Measurements from ENCODE around the gene CTSD. TPM values are rescaled to one million over a fixed set of nuclear protein-coding genes. Genes with fewer than 3 reads are reported as not detected.

The CTSD gene
- total RNA-seq, 1 experiment from 2014 or later, result 127 TPM

DNA sequence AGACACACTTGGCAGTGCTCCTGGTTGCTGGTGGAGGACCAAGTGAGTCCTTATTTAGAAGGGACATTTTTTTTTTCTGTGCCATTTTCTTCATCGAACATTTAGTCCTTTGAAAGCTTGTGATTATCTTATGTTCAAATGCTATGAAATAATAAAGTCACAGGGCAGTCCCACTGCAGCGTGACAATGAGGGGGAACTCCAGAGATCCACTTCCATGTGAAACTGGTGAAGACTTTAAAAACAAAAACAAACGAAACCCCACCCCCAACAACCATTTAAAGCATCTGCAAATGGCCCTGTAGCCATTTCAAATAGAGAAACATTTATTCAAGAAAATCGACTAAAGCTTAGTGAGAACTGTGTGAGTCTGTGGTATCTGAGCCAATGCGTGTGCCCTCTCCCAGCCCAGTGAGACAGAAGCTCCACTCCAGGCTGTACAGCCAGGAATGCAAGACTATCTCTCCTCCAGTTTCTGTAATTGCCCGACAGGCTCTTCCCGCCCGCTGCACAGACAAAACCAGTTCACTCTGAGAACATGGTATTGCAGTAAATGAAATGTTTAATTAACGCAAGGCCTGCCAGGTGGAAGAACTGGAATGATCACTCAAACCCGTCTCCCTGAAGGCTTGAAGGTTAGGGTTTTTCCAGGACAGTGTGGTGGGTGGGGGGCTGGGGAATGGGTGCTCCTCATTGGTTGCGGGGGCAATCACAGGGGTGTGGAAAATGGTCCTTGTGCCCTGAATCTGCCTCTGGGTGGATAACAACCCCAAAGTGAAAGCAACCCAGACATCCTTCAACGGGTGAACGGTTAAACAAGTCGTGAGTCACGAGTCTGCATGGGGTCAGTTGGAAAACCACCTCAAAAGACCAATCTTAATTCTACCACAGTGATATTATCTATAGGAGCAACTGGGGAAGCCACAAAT lies 58.3 kb downstream of the CTSD start:
- Histone ChIP-seq H3K4me2 (ENCODE audit: low read length) (no peak overlapping the region), H3K36me3 (ENCODE audit: control insufficient read depth in 1 of 2, insufficient read depth in 2 of 2, low read length in 2 of 2) (no peaks in the 10 kb centered on the region), H3K4me1 (ENCODE audit: control insufficient read depth in 1 of 2, insufficient read depth in 2 of 2, low read length in 2 of 2) (no peaks in the 10 kb centered on the region), H3K27me3 (ENCODE audit: insufficient read depth, low read length) (no peaks in the 10 kb centered on the region), H3K9me2 (ENCODE audit: insufficient read depth) (no peaks in the 10 kb centered on the region), H3K79me2 (ENCODE audit: insufficient read depth, low read length) (no peaks in the 10 kb centered on the region), H3K9me3 (ENCODE audit: control insufficient read depth in 1 of 2, insufficient read depth in 1 of 2, low read depth in 1 of 2, low read length in 2 of 2) (no peaks in the 10 kb centered on the region), H4K20me1 (ENCODE audit: insufficient read depth) (no peaks in the 10 kb centered on the region), H3K4me3 (replicated peaks in 1 of 2; ENCODE audit: low read depth in 1 of 2, low read length in 2 of 2) (no peak overlapping the region), H3K9ac (ENCODE audit: low read length) (no peak overlapping the region), H2AFZ (ENCODE audit: low read depth, low read length, poor library complexity, severe bottlenecking) (no peak overlapping the region), H3K27ac (ENCODE audit: low read depth, low read length) (no peak overlapping the region)
- TF ChIP-seq, protein P1, sequence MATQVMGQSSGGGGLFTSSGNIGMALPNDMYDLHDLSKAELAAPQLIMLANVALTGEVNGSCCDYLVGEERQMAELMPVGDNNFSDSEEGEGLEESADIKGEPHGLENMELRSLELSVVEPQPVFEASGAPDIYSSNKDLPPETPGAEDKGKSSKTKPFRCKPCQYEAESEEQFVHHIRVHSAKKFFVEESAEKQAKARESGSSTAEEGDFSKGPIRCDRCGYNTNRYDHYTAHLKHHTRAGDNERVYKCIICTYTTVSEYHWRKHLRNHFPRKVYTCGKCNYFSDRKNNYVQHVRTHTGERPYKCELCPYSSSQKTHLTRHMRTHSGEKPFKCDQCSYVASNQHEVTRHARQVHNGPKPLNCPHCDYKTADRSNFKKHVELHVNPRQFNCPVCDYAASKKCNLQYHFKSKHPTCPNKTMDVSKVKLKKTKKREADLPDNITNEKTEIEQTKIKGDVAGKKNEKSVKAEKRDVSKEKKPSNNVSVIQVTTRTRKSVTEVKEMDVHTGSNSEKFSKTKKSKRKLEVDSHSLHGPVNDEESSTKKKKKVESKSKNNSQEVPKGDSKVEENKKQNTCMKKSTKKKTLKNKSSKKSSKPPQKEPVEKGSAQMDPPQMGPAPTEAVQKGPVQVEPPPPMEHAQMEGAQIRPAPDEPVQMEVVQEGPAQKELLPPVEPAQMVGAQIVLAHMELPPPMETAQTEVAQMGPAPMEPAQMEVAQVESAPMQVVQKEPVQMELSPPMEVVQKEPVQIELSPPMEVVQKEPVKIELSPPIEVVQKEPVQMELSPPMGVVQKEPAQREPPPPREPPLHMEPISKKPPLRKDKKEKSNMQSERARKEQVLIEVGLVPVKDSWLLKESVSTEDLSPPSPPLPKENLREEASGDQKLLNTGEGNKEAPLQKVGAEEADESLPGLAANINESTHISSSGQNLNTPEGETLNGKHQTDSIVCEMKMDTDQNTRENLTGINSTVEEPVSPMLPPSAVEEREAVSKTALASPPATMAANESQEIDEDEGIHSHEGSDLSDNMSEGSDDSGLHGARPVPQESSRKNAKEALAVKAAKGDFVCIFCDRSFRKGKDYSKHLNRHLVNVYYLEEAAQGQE (IDR thresholded peaks at IDR 0.05; ENCODE audit: low read depth), result no peak
- TF ChIP-seq SP1 (IDR thresholded peaks at IDR 0.05; ENCODE audit: low read depth) (no peak), ZFX (IDR thresholded peaks at IDR 0.05) (no peak), EZH2 (IDR thresholded peaks at IDR 0.05) (no peak), JUND (IDR thresholded peaks at IDR 0.05) (no peak), POLR2A (IDR thresholded peaks at IDR 0.05; ENCODE audit: borderline replicate concordance, extremely low read depth, insufficient read depth, insufficient read length) (no peak)
- CTCF ChIA-PET, result no interaction called here
- POLR2A ChIA-PET, result no interaction called here
- BruUV-seq (replicated peaks), result no TSS peak
- no peak for DNase-seq (ENCODE audit: low read depth, low spot score)
- no peak for ATAC-seq
- intact Hi-C loops (cut with micrococcal nuclease), result loop anchor here (5.0 kb wide), 1 partner anchor 447 kb away; no protein-coding TSS in a partner anchor
- RAD21 ChIA-PET (ENCODE audit: low non-redundant PET in 1 of 2, low total read pairs in 2 of 2, uncharacterized antibody in 2 of 2, unreplicated experiment in 2 of 2), result no interaction called here

Measured in HCT116 (cell line).